ENCODE measurements around the gene CYP19A1. TPM values are rescaled to one million over a fixed set of nuclear protein-coding genes. Genes with fewer than 3 reads are reported as not detected.
A peak's percentile ranks its signal among the peaks of the same experiment; 100 is the strongest.

The CYP19A1 gene
- total RNA-seq, 3 donors from 2014 or later, result 1.0 to 24.9 (median 6.9) TPM

GRCh38 chr15:51346136-51346535 is 7.7 kb upstream of the CYP19A1 start:
- H3K9me3 ChIP-seq, result no peaks in the 10 kb centered on the region
- no peak overlapping the region for H3K27ac ChIP-seq
- no peaks in the 10 kb centered on the region for H3K36me3 ChIP-seq
- TF ChIP-seq POLR2AphosphoS5 (IDR thresholded peaks at IDR 0.05) (no peak), CTCF (IDR thresholded peaks at IDR 0.05) (no peak), POLR2A (IDR thresholded peaks at IDR 0.05) (no peak)
- intact Hi-C loops (cut with DNase I; ENCODE audit: low total_unique reads), result no loop called here
- no peak for DNase-seq (ENCODE audit: low spot score in 2 of 2)
- H3K27me3 ChIP-seq, result peaks cover 0 to 7% of the 10 kb centered on the region in 2 donors
- no peak overlapping the region for H3K4me3 ChIP-seq
- peaks cover 0 to 10% of the 10 kb centered on the region in 2 donors for H3K4me1 ChIP-seq

- Histone ChIP-seq H3K9me3 (no peaks in the 10 kb centered on the region), H3K4me3 (no peak overlapping the region), H3K36me3 (no peaks in the 10 kb centered on the region), H3K27ac (no peak overlapping the region), H3K4me1 (peaks cover 0 to 10% of the 10 kb centered on the region in 2 donors), H3K27me3 (peaks cover 0 to 11% of the 10 kb centered on the region in 2 donors)
- TF ChIP-seq POLR2AphosphoS5 (IDR thresholded peaks at IDR 0.05) (no peak), CTCF (IDR thresholded peaks at IDR 0.05) (no peak), POLR2A (IDR thresholded peaks at IDR 0.05) (no peak)
- intact Hi-C loops (cut with DNase I; ENCODE audit: low total_unique reads), result no loop called here
- no peak for DNase-seq (ENCODE audit: low spot score in 2 of 2)
Observed at GRCh38 chr15:51343466-51343865, 5.1 kb upstream of the CYP19A1 start.

GRCh38 chr15:51342227-51342999 is 4.0 kb upstream of the CYP19A1 start:
- no peak for DNase-seq (ENCODE audit: low spot score in 2 of 2)
- H3K9me3 ChIP-seq, result no peaks in the 10 kb centered on the region
- intact Hi-C loops (cut with DNase I; ENCODE audit: low total_unique reads), result no loop called here
- peaks cover 0 to 10% of the 10 kb centered on the region in 2 donors for H3K4me1 ChIP-seq
- H3K4me3 ChIP-seq, result peak overlapping the region; percentile 37 to 70 (median 47)
- H3K36me3 ChIP-seq, result no peaks in the 10 kb centered on the region
- no peak for TF ChIP-seq CTCF (IDR thresholded peaks at IDR 0.05)
- no peak for TF ChIP-seq POLR2AphosphoS5 (IDR thresholded peaks at IDR 0.05)
- no peak for TF ChIP-seq POLR2A (IDR thresholded peaks at IDR 0.05)
- H3K27me3 ChIP-seq, result peaks cover 0 to 11% of the 10 kb centered on the region in 2 donors
- peak overlapping the region in 1 of 2 donors; percentile 61 for H3K27ac ChIP-seq

- Histone ChIP-seq H3K4me1 (peaks cover 0 to 10% of the 10 kb centered on the region in 2 donors), H3K9me3 (no peaks in the 10 kb centered on the region), H3K27ac (peak within 1 kb of the TSS in 1 of 2 donors; percentile 61), H3K4me3 (peak within 1 kb of the TSS; percentile 37 to 70 (median 47)), H3K27me3 (peaks cover 0 to 11% of the 10 kb centered on the region in 2 donors), H3K36me3 (no peaks in the 10 kb centered on the region)
- intact Hi-C loops (cut with DNase I; ENCODE audit: low total_unique reads), result no loop called here
- no peak for DNase-seq (ENCODE audit: low spot score in 2 of 2)
- TF ChIP-seq CTCF (IDR thresholded peaks at IDR 0.05), result no peak
- TF ChIP-seq POLR2AphosphoS5 (IDR thresholded peaks at IDR 0.05), result no peak
- TF ChIP-seq POLR2A (IDR thresholded peaks at IDR 0.05), result no peak
Observed at GRCh38 chr15:51341366-51342226, 3.2 kb upstream of the CYP19A1 start, which contains the start of gene GLDN. GLDN (plus strand) TSS chr15:51341655; CDS start chr15:51341685, 30 bp downstream.
